Measurements from ENCODE around the gene MMP2.

Gene MMP2

GRCh38 chr16:55478827-55479429, at the start of gene MMP2:
Gene MMP2 (plus strand): TSS chr16:55479198. CDS start chr16:55479480, 282 bp downstream.
- peak; percentile 62 for DNase-seq

GRCh38 chr16:55433030-55433429, 46.0 kb upstream of the MMP2 start:
- no peak for DNase-seq

- no peak for DNase-seq
Measured at GRCh38 chr16:55433535-55433934, 45.5 kb upstream of the MMP2 start.

GRCh38 chr16:55434000-55434399, 45.0 kb upstream of the MMP2 start:
- DNase-seq, result no peak

DNA sequence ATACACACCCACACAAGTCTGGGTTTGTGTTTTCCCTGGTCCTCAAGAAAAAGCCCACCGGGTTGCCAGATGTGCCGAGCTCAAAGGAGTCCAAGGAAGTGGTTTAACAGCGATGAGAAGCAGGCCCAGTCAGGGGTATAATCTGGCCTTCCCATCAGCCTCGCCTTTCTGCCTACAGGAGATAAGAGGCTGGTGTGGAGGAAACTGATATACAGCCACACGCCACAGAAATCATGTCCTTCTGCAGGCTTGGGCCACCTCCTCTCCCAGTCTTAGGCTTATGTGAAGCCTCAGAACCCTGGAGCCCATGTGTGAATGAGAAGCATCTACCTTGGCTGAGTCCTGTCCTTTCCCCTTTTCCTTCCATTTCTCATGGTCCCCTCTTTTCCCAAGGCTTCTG, 43.6 kb upstream of the MMP2 start:
- DNase-seq, result no peak

DNA sequence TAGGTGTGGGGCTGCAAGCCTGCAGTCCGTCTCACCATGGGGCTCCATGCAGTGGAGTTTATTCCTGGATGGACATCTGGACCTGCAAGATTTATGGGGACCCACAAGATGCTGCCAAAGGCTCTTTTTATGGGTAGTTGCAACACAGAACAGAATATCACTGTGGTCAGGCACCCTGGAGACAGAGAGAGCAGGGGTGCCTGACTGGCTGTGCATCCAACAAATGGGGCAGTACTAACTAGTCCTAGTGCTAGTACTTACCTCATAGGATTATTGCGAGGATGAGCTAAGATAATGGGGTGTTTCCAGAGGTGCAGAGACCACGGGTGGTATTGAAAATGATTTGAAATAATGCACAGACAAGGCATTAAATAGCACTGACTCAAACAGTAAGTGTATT, 42.4 kb upstream of the MMP2 start:
- no peak for DNase-seq

DNA sequence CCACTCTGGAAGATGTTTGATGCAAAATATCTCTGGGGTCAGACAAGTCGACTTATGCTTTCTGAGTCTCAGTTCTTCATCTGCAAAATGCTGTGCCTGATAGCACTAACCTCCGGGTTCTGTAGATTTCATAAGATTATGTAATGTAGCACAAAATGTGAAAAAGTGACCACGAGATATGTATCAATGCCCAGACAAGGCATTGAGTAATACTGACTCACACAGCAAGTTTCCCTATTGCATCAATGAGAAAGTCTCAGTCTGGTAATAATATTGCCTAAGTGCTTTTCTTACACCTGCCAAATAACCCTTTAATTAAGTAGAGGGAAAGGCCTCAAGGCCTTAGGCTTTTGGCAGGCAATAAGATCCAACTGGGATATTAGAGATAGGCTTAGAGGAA, 41.4 kb upstream of the MMP2 start:
- no peak for DNase-seq

DNA sequence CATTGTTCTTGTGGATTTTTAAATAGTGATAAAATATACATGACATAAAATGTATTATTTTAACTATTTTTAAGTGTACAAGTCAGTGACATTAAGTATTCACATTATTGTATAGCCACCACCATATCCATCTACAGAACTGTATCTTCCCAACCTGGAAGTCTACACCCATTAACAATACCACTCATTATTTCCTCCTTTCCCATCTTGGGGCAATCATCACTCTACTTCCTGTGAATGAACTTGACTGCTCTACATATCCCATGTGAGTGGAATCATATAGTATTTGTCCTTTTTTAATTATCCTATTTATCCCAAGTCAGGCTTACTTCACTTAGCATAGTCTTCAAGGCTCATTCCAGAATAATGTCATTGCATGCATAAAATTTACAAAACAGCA, 40.7 kb upstream of the MMP2 start:
- no peak for DNase-seq

- no peak for DNase-seq
Measured at GRCh38 chr16:55439101-55439690, 39.8 kb upstream of the MMP2 start.

DNA sequence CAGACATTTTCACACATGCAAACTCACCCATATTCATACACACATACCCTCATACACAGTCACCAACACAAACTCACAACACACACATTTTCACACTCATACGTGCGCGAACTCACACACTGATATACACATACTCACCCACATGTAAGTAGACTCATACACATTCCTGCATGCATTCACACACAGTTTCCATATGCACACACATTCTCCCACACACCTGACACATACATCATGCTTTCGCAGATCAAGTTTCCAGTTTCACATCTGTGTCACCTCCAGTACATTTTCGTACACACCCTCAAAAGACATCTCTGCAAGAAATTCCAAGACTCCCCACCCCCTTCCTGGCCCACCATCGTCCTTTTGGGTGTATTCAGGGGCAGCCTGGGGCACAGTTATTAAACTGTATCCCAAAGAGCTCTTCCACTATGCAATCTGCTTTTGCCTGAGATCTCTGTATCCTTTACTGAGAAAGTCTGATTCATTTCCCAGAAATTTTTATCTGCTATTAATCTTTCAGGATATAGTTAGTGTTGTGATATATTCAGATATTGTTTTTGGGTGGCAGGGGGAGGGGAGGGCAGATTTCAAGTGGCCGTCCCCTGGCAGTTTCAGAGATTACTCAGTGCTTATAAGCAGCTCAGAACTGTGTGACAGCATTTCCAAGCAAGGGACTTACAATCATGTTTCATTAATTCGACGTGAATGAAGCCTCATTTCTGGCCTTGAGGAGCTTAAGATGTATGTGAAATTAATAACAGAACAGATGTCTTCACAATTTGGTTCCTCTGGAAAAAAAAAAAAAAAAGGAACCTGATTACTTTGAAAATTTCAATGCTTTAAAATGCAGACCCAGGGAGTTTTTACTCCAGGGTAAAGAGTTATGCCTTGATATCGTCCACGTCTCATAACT, 35.3 kb upstream of the MMP2 start:
- no peak for DNase-seq

DNA sequence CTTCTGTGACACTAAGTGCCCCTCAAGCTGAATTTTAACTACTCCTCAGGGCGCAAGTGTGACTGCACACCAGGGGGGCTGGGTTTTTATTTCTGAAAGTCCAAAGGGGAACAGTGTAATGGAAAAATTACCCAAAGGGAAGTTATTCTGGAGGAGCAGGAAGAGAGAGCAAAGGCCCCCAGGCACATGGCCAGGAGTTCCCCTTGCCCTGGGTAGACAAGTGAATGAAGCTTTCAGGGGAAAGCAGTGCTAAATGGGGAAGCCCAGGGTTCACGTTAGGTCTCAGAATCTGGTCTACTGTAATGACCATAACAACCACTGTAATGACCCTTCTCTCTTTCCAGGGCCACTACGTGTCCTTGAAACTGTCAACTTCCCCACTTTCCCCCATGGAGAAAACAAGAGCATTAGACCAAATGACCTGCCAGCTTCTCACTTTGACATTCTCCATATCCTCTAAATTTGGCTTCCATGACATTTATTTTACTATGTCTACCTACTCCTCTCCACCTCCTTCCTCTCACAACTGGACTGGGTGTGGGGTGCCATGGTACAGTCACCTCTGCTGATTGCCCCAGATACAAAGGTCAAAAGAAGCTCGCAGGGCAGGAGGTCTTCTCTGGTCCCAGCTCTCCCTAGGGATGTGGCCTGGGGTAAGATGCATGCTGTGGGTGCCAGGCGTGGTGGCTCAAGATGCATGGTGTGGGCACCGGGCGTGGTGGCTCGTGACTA, 34.1 kb upstream of the MMP2 start:
- no peak for DNase-seq

DNA sequence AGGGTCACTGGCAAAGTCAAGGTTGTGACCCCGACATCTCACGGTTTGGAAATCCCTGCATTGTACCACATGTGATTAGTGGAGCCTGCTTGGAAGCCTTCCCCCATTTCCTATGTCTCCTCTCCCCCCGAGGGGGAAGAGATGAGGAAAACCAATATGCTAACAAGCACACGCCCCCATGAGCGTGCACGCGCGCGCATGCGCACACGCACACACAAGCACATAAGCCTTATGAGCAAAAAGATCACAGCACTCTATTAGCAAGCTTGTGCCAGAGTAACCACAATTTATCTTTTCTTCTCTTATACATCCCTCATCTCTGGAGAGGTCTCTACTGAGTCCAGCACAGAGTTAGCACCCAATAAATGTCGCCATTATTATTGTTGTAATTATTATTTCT, 31.8 kb upstream of the MMP2 start:
- DNase-seq, result no peak

DNA sequence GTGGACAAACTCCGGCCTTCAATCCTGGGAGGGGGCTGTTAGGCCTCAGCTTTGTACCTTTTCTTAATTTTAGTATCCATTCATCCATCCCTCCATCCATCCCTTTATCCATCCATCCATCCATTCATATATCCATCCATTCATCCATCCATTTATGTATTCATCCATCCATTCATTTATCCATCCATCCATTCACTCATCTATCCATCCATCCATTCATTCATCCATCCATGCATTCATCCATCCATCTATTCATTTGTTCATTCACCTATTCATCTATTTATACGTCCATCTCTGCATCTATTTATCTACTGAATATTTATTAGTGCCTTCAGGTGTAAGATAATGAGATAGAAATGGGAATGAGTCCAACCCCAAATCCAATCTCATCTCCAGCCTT, 26.0 kb upstream of the MMP2 start:
- no peak for DNase-seq

DNA sequence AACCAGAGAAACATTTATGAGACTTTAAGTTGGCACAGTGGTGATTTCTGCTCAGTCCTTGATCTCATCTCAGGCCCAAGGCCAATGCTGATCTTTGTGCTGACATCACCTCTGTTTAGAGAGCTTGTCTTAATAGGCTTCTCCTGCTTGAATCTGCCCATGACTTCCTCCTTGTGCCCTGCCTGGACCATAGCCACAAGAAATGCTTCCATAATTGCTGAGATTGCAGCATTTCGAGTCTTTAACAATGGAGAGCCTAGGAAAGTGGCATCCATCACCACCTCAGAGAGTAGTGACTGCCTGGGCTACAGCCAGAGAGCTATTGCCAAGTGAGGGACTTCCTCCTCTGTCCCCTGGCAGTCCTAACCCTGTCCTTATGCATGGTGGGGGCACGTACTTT, 25.1 kb upstream of the MMP2 start:
- no peak for DNase-seq

DNA sequence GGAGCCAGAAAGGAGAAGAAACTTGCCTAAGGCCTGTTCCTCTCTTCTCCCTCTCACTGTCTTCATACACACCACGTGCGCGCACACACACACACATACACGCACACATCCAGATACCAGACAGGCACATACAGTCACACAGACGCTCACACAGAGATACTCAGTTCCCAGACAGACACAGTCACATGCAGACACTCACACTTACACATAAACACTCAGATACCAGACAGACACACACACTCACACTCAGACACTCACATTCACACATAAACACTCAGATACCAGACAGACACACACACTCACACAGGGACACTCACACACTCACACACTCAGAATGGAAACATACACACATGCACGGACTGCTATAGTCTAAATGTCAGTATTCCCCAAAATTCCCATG, 24.1 kb upstream of the MMP2 start:
- no peak for DNase-seq

DNA sequence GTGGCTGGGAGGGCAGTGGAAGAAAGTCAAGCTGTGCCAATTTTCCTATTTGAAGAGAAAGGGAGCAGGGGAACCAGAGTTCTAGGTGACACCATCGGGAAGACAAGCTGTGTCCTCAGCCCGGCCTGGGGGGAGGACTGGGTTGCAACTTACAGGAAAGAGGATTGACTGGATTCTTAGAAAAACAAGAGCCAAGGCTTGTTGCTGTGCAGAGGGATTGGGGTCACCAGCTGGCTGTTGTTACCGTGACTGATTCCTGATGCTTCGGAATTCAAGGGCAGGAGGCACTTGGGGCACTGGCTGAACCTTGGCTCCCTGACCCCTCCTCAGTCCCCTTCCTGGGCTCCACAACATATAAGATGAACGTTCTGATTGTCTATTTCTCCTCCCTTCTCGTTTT, 16.8 kb upstream of the MMP2 start:
- no peak for DNase-seq

DNA sequence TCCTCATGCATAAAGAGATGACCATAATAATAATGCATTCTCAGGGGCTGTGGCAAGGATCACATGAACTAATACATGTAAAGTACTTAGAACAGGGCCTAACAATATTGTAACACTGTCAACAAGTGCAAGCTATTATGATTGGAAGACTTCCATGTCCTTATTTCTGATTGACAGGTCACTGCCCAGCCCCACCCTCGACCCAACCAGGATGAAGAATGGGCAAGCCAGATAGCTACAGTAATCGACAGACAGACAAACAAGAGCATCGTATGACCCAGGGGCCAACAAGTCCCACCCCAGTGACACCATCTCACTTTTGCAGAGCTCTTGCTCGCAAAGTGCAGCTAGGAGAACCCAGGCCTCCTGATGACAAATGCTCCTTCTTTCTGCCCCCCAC, 14.6 kb upstream of the MMP2 start:
- DNase-seq, result peak; percentile 39

DNA sequence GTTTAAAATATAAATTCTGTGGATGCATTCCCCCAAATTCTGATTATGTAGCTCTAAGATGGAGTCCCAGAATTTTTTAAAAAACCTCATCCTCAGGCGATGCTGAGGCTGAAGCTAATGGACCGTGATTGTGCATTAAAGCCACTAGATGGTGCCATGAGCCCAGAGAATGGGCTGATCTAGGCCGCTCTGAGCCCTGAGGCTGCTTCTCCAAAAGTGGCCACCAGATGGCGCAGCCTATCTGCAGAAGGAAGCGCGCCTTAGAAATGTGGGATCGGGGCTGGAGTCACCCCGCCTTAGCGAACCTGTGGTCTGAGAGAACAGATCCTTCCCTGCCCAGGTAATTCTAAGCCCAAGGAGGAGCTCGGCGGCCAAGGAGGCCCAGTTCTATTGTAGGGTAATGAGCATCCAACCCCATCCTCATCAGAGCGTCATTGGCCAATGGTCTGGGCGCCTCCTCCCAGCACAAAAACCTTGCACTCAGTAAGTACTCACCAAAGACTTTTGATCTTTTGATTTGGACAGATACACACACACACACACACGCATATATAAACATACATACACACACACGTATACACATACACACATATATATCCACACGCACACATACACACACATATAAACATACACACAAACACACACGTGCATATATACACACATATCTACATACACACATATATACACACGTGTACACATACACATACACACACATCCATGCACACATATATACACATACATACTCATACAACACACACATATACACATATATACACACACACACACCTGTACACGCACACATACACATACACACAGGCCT, 13.7 kb upstream of the MMP2 start:
- peak; percentile 91 for DNase-seq

GRCh38 chr16:55466209-55466608, 12.8 kb upstream of the MMP2 start:
- DNase-seq, result no peak

DNA sequence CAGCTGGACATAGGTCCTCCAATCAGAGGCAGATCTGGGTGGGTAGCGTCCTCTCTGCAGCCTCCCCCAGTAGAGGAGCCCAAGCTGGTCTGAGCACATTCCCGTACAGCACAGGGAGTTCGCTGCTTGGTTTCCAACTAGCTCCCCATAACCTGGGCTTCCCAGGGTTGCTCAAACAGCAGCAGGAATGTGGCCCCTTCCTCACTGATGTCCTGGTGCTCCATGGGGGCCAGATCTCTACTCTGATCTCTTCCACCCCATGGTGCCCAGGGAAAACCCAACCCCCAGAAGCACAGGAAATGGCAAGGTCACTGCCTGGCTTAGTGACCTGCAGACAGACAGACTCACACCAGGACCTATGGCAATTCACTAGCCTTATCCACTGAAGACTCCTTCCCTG, 11.1 kb upstream of the MMP2 start:
- no peak for DNase-seq

DNA sequence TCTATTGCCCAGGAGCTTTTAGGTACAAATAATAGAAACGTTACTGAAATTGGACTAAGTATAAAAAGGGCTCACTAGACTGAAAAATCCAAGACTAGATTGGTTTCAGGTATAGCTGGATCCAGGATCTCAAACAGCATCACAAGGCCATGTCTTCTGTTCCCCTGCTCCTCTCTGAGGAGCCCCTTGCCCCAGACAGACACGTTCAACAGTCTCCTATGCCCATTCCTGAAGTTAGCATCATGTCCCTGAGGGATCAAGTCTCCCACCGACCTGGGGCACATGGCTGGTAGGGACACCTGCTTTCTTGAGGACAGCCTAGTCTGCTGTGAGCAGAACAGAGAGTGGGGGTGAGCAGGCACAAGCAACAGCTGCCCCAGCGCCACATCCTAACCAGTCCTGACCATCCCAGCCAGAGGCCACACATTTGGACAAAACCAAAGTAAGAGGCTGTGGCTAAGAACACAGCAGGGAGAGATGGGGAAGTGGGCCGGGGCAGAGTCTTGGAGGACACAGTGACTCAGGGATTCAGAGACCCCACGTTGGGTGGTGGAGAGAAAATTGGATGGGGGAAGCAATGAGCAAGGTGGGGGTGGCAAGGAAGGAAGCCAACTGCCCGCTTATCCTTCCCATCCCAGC, 10.5 kb upstream of the MMP2 start:
- DNase-seq, result no peak
